HepG2 (cell line): ENCODE data around the gene TCF19. TPM values are rescaled to one million over a fixed set of nuclear protein-coding genes. Genes with fewer than 3 reads are reported as not detected.
A peak's percentile ranks its signal among the peaks of the same experiment; 100 is the strongest.

Experiments
- ATF1 ChIP-seq: IDR thresholded peaks from 2 replicates; pipeline ENCODE4 v1.6.1; 2016; ENCODE audit warnings: mild to moderate bottlenecking, control low read depth
- ATM ChIP-seq: fragments of 450-650 bp; IDR thresholded peaks from 2 replicates; pipeline ENCODE4 v1.7.1; 2017; ENCODE audit warnings: mild to moderate bottlenecking, borderline replicate concordance
- BORCS8-MEF2B ChIP-seq: sonication (generic); formaldehyde crosslinking; IDR thresholded peaks from 2 replicates; pipeline ENCODE4 v1.8.0; 2022; ENCODE audit warnings: mild to moderate bottlenecking, missing genetic modification reagents
- ELF4 ChIP-seq: sonication (generic); formaldehyde crosslinking; IDR thresholded peaks from 2 replicates; pipeline ENCODE4 v1.5.0; 2020; ENCODE audit warnings: missing genetic modification reagents, mild to moderate bottlenecking, moderate library complexity, borderline replicate concordance
- FOXC1 ChIP-seq: sonication (generic); formaldehyde crosslinking; IDR thresholded peaks from 2 replicates; pipeline ENCODE4 v1.8.0; 2022; ENCODE audit warnings: mild to moderate bottlenecking, missing genetic modification reagents, borderline replicate concordance
- HNRNPH1 ChIP-seq: fragments of 200-400 bp; formaldehyde crosslinking; optimal IDR thresholded peaks from 2 replicates; pipeline ENCODE3; 2017; ENCODE audit warnings: mild to moderate bottlenecking, low read depth, low read length
- MAZ ChIP-seq, 2 experiments: sonication (generic) in 1 of 2; formaldehyde crosslinking in 1 of 2; IDR thresholded peaks; 2 replicates each; pipeline versions ENCODE4 v1.5.0 to v1.6.1; 2012 to 2020; ENCODE audit warnings: low read depth in 2 of 2, mild to moderate bottlenecking in 2 of 2, borderline replicate concordance in 1 of 2, improper control_type of control experiment in 1 of 2, low read length in 1 of 2, missing genetic modification reagents in 1 of 2, moderate library complexity in 1 of 2
- MED8 ChIP-seq: sonication (generic); formaldehyde crosslinking; IDR thresholded peaks from 2 replicates; pipeline ENCODE4 v1.8.1; 2023; ENCODE audit warnings: mild to moderate bottlenecking, missing genetic modification reagents; ENCODE audit not compliant: insufficient replicate concordance
- RAD51 ChIP-seq: fragments of 450-650 bp; IDR thresholded peaks from 2 replicates; pipeline ENCODE4 v1.6.1; 2016; ENCODE audit warnings: borderline replicate concordance
- U2AF1 ChIP-seq: fragments of 200-400 bp; formaldehyde crosslinking; optimal IDR thresholded peaks from 2 replicates; pipeline ENCODE3; 2017; ENCODE audit warnings: mild to moderate bottlenecking, low read depth, low read length
- ZNF143 ChIP-seq: sonication (generic); formaldehyde crosslinking; IDR thresholded peaks from 2 replicates; pipeline ENCODE4 v1.4.0; 2020; ENCODE audit warnings: missing genetic modification reagents
- ZNF225 ChIP-seq: sonication (generic); formaldehyde crosslinking; IDR thresholded peaks from 2 replicates; pipeline ENCODE4 v1.4.0; 2020; ENCODE audit warnings: mild to moderate bottlenecking, missing genetic modification reagents
- ZNF235 ChIP-seq: sonication (generic); formaldehyde crosslinking; IDR thresholded peaks from 2 replicates; pipeline ENCODE4 v1.8.1; 2023; ENCODE audit warnings: mild to moderate bottlenecking, missing genetic modification reagents, borderline replicate concordance
- ZNF333 ChIP-seq: sonication (generic); formaldehyde crosslinking; IDR thresholded peaks from 2 replicates; pipeline ENCODE4 v1.4.0; 2020; ENCODE audit warnings: mild to moderate bottlenecking, missing genetic modification reagents, borderline replicate concordance
- ZNF615 ChIP-seq: sonication (generic); formaldehyde crosslinking; IDR thresholded peaks from 2 replicates; pipeline ENCODE4 v1.5.0; 2020; ENCODE audit warnings: mild to moderate bottlenecking, missing genetic modification reagents, borderline replicate concordance
- ZNF619 ChIP-seq: sonication (generic); formaldehyde crosslinking; IDR thresholded peaks from 2 replicates; pipeline ENCODE4 v1.4.0; 2020; ENCODE audit warnings: mild to moderate bottlenecking, missing genetic modification reagents
- ZNF644 ChIP-seq: IDR thresholded peaks from 2 replicates; pipeline ENCODE4 v1.6.1; 2016; ENCODE audit warnings: low read depth
- ZNF660 ChIP-seq: sonication (generic); formaldehyde crosslinking; IDR thresholded peaks from 2 replicates; pipeline ENCODE4 v1.5.1; 2020; ENCODE audit warnings: mild to moderate bottlenecking, low read depth, missing genetic modification reagents, borderline replicate concordance
- ZSCAN12 ChIP-seq: sonication (generic); formaldehyde crosslinking; IDR thresholded peaks from 2 replicates; pipeline ENCODE4 v1.9.0; 2021; ENCODE audit warnings: mild to moderate bottlenecking, missing genetic modification reagents
- polyA plus RNA-seq, 8 experiments: library from polyadenylated mRNA; depleted of rRNA in 3 of 8; stranded (reverse) in 7 of 8; unstranded in 1 of 8; fragments of >200 nt; fragmentation: Illumina TruSeq in 4 of 8; extraction: Trizol in 4 of 8; gene quantifications; 2 replicates each; pipeline versions ENCODE4 v1.2.1 to v1.2.3, GENCODE V29; 2011 to 2016; ENCODE audit warnings: low read depth in 4 of 8, missing spikeins in 1 of 8, mixed read lengths in 1 of 8; ENCODE audit not compliant: insufficient read depth in 1 of 8
- total RNA-seq, 5 experiments: library from RNA; depleted of rRNA; stranded (reverse); fragments of >200 nt; fragmentation: Illumina TruSeq; extraction: Trizol; gene quantifications; 2 replicates each; pipeline ENCODE4 v1.2.3, GENCODE V29; 2016; ENCODE audit warnings: low read depth in 1 of 5
- TF ChIP-seq, protein P1 (sequence below): sonication (generic); formaldehyde crosslinking; conservative IDR thresholded peaks from 2 replicates; pipeline ENCODE4 v1.8.0; 2022; ENCODE audit warnings: missing genetic modification reagents
- TF ChIP-seq, protein P2 (sequence below): sonication (generic); formaldehyde crosslinking; IDR thresholded peaks from 2 replicates; pipeline ENCODE4 v1.4.0; 2020; ENCODE audit warnings: mild to moderate bottlenecking, low read depth, missing genetic modification reagents
- TF ChIP-seq, protein P3 (sequence below): sonication (generic); formaldehyde crosslinking; IDR thresholded peaks from 2 replicates; pipeline ENCODE4 v1.8.0; 2022; ENCODE audit warnings: mild to moderate bottlenecking, missing genetic modification reagents, moderate library complexity
- TF ChIP-seq, protein P4 (sequence below): sonication (generic); formaldehyde crosslinking; IDR thresholded peaks from 2 replicates; pipeline ENCODE4 v1.8.1; 2022; ENCODE audit warnings: mild to moderate bottlenecking, missing genetic modification reagents
- TF ChIP-seq, protein P5 (sequence below): sonication (generic); formaldehyde crosslinking; IDR thresholded peaks from 2 replicates; pipeline ENCODE4 v1.5.0; 2020; ENCODE audit warnings: mild to moderate bottlenecking, low read depth, missing genetic modification reagents, borderline replicate concordance

TCF19 gene
- total and polyA plus RNA-seq, 2 of the 13 experiments (the other 11 are each of a cell fraction or from before 2014, with no cell fraction given): 4.9 to 22.2 TPM

DNA sequence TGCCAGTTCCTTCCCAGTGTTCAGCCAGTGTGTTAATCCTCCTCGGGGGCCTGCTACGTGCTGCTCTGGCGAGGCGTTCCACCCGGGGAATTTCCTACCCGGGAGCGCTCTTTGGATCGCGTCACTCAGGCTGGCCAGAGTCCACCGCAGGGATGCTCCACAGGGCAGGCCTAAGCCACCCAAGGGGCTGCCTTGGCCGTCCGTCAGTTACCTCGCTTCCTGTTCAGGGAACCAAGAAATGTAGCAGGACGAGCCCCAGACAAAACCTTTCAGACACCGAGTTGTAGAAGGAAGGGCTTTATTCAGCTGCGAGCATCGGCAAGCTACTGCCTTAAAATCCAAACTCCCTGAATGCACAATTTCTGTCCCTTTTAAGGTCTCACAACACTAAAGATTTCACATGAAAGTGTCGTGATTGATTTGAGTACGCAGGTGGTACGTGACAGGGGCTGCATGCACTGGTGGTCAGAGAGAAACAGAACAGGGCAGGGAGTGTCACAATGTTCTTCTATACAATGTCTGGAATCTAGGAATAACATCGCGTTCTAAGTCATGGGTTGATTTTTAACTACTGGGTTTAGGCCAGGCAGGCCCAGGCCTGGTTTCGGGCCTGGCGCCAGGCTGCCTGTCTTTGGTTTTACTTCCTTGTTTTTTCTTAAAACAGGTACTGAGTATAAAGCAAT lies 27.8 kb downstream of the TCF19 start (continued):
- TF ChIP-seq, protein P1, sequence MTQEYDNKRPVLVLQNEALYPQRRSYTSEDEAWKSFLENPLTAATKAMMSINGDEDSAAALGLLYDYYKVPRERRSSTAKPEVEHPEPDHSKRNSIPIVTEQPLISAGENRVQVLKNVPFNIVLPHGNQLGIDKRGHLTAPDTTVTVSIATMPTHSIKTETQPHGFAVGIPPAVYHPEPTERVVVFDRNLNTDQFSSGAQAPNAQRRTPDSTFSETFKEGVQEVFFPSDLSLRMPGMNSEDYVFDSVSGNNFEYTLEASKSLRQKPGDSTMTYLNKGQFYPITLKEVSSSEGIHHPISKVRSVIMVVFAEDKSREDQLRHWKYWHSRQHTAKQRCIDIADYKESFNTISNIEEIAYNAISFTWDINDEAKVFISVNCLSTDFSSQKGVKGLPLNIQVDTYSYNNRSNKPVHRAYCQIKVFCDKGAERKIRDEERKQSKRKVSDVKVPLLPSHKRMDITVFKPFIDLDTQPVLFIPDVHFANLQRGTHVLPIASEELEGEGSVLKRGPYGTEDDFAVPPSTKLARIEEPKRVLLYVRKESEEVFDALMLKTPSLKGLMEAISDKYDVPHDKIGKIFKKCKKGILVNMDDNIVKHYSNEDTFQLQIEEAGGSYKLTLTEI (CRISPR knock-in tag): no peak
- TF ChIP-seq ZSCAN12 (CRISPR knock-in tag) (no peak), ZNF235 (no peak), ZNF660 (CRISPR knock-in tag) (no peak), ZNF619 (CRISPR knock-in tag) (peak; percentile 89), ATM (no peak), BORCS8-MEF2B (CRISPR knock-in tag) (peak; percentile 75), ZNF644 (CRISPR knock-in tag) (no peak; the same call in 1 of the 2 replicates), ATF1 (CRISPR knock-in tag) (peak; percentile 55; the same call in 1 of the 2 replicates), ZNF225 (CRISPR knock-in tag) (peak; percentile 68; the same call in 1 of the 2 replicates), U2AF1 (peak; percentile 39), ZNF143 (CRISPR knock-in tag) (no peak), FOXC1 (CRISPR knock-in tag) (peak; percentile 78; the same call in 1 of the 2 replicates), MAZ (IDR thresholded peaks at IDR 0.05; ENCODE audit: borderline replicate concordance, low read depth, low read length) (no peak), MAZ (CRISPR knock-in tag; IDR thresholded peaks at IDR 0.05; ENCODE audit: low read depth) (no peak), ELF4 (CRISPR knock-in tag) (peak; percentile 57; the same call in 1 of the 2 replicates), ZNF333 (CRISPR knock-in tag) (no peak; the same call in 1 of the 2 replicates), HNRNPH1 (no peak), MED8 (no peak), RAD51 (no peak), ZNF615 (CRISPR knock-in tag) (no peak)
- TF ChIP-seq, protein P2, sequence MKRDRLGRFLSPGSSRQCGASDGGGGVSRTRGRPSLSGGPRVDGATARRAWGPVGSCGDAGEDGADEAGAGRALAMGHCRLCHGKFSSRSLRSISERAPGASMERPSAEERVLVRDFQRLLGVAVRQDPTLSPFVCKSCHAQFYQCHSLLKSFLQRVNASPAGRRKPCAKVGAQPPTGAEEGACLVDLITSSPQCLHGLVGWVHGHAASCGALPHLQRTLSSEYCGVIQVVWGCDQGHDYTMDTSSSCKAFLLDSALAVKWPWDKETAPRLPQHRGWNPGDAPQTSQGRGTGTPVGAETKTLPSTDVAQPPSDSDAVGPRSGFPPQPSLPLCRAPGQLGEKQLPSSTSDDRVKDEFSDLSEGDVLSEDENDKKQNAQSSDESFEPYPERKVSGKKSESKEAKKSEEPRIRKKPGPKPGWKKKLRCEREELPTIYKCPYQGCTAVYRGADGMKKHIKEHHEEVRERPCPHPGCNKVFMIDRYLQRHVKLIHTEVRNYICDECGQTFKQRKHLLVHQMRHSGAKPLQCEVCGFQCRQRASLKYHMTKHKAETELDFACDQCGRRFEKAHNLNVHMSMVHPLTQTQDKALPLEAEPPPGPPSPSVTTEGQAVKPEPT: no peak; the same call in 1 of the 2 replicates
- TF ChIP-seq, protein P3, sequence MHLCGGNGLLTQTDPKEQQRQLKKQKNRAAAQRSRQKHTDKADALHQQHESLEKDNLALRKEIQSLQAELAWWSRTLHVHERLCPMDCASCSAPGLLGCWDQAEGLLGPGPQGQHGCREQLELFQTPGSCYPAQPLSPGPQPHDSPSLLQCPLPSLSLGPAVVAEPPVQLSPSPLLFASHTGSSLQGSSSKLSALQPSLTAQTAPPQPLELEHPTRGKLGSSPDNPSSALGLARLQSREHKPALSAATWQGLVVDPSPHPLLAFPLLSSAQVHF (CRISPR knock-in tag): no peak
- TF ChIP-seq, protein P4, sequence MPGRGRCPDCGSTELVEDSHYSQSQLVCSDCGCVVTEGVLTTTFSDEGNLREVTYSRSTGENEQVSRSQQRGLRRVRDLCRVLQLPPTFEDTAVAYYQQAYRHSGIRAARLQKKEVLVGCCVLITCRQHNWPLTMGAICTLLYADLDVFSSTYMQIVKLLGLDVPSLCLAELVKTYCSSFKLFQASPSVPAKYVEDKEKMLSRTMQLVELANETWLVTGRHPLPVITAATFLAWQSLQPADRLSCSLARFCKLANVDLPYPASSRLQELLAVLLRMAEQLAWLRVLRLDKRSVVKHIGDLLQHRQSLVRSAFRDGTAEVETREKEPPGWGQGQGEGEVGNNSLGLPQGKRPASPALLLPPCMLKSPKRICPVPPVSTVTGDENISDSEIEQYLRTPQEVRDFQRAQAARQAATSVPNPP (CRISPR knock-in tag): peak; percentile 88; the same call in 1 of the 2 replicates
- TF ChIP-seq, protein P5, sequence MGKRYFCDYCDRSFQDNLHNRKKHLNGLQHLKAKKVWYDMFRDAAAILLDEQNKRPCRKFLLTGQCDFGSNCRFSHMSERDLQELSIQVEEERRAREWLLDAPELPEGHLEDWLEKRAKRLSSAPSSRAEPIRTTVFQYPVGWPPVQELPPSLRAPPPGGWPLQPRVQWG (CRISPR knock-in tag): no peak
